Measurements from ENCODE around the gene UBE2H. TPM values are rescaled to one million over a fixed set of nuclear protein-coding genes. Genes with fewer than 3 reads are reported as not detected.
"Not testable (repeated sequence)": the region's sequence is repeated elsewhere in the genome, so short reads cannot be mapped to it uniquely, and the experiment has no call there.

UBE2H gene
- total RNA-seq, 1 donor from 2014 or later = 68.5 TPM

- H3K9me3 ChIP-seq = no peaks in the 10 kb centered on the region
- TF ChIP-seq POLR2AphosphoS5 (IDR thresholded peaks at IDR 0.05; ENCODE audit: insufficient read depth in 1 of 2, low read depth in 1 of 2) = peak in 1 of 2 donors; percentile 94
- TF ChIP-seq POLR2A (IDR thresholded peaks at IDR 0.05) = no peak
- no peak for DNase-seq (ENCODE audit: extremely low spot score in 2 of 2)
- peaks cover 11% of the 10 kb centered on the region for H3K4me1 ChIP-seq
- H3K27me3 ChIP-seq = no peaks in the 10 kb centered on the region
- H3K36me3 ChIP-seq = no peaks in the 10 kb centered on the region
- no peak overlapping the region for H3K4me3 ChIP-seq
- H3K27ac ChIP-seq = peak overlapping the region; percentile 58
- intact Hi-C loops (cut with DNase I) = no loop called here
Measured at GRCh38 chr7:129969881-129970446, 17.2 kb upstream of the UBE2H start.

GRCh38 chr7:129968592-129969383 is 16.0 kb upstream of the UBE2H start:
- Histone ChIP-seq H3K9me3 (no peaks in the 10 kb centered on the region), H3K27me3 (no peaks in the 10 kb centered on the region), H3K36me3 (no peaks in the 10 kb centered on the region), H3K27ac (no peak overlapping the region), H3K4me1 (peaks cover 11% of the 10 kb centered on the region), H3K4me3 (no peak overlapping the region)
- no peak for DNase-seq (ENCODE audit: extremely low spot score in 2 of 2)
- TF ChIP-seq CTCF (IDR thresholded peaks at IDR 0.05) (no peak), POLR2AphosphoS5 (IDR thresholded peaks at IDR 0.05; ENCODE audit: insufficient read depth in 1 of 2, low read depth in 1 of 2) (no peak)
- intact Hi-C loops (cut with DNase I) = no loop called here

- H3K4me3 ChIP-seq; intact Hi-C loops (cut with DNase I); DNase-seq (ENCODE audit: extremely low spot score in 2 of 2); H3K27ac ChIP-seq; H3K4me1 ChIP-seq; H3K36me3 ChIP-seq; H3K9me3 ChIP-seq; H3K27me3 ChIP-seq: not testable (repeated sequence)
Measured at GRCh38 chr7:129960204-129960475, 7.4 kb upstream of the UBE2H start.

GRCh38 chr7:129959471-129960203 is 6.9 kb upstream of the UBE2H start:
- H3K36me3 ChIP-seq = no peaks in the 10 kb centered on the region
- H3K27ac ChIP-seq = no peak overlapping the region
- H3K9me3 ChIP-seq = no peaks in the 10 kb centered on the region
- DNase-seq (ENCODE audit: extremely low spot score in 2 of 2) = no peak
- intact Hi-C loops (cut with DNase I) = loop anchor here (10.0 kb wide), 1 partner anchor 135 kb away; no protein-coding TSS in a partner anchor
- no peaks in the 10 kb centered on the region for H3K27me3 ChIP-seq
- no peak overlapping the region for H3K4me3 ChIP-seq
- TF ChIP-seq POLR2A (IDR thresholded peaks at IDR 0.05) (no peak), POLR2AphosphoS5 (IDR thresholded peaks at IDR 0.05; ENCODE audit: insufficient read depth in 1 of 2, low read depth in 1 of 2) (no peak), CTCF (IDR thresholded peaks at IDR 0.05) (no peak)
- H3K4me1 ChIP-seq = peaks cover 8% of the 10 kb centered on the region

GRCh38 chr7:129958643-129959470 is 6.1 kb upstream of the UBE2H start:
- H3K27ac ChIP-seq = peak overlapping the region; percentile 33
- H3K9me3 ChIP-seq = no peaks in the 10 kb centered on the region
- intact Hi-C loops (cut with DNase I) = loop anchor here (10.0 kb wide), 1 partner anchor 134 kb away; no protein-coding TSS in a partner anchor

More at GRCh38 chr7:129958643-129959470, 6.1 kb upstream of the UBE2H start:
- Histone ChIP-seq H3K36me3 (no peaks in the 10 kb centered on the region), H3K27me3 (no peaks in the 10 kb centered on the region), H3K4me3 (no peak overlapping the region), H3K4me1 (peaks cover 8% of the 10 kb centered on the region)
- DNase-seq (ENCODE audit: extremely low spot score in 2 of 2) = no peak
- TF ChIP-seq POLR2A (IDR thresholded peaks at IDR 0.05) = no peak
- peak; percentile 12 to 56 for TF ChIP-seq POLR2AphosphoS5 (IDR thresholded peaks at IDR 0.05; ENCODE audit: insufficient read depth in 1 of 2, low read depth in 1 of 2)
- no peak for TF ChIP-seq CTCF (IDR thresholded peaks at IDR 0.05)
